ENCODE results near the gene FN3KRP. TPM values are rescaled to one million over a fixed set of nuclear protein-coding genes. Genes with fewer than 3 reads are reported as not detected.

Gene FN3KRP
- total and polyA plus RNA-seq, 2 of the 13 experiments (the other 11 are each of a cell fraction or from before 2014, with no cell fraction given) = 22.4 to 28.2 TPM

GRCh38 chr17:82775001-82775823, 58.7 kb downstream of the FN3KRP start (continued):
- TF ChIP-seq ZNF574 (CRISPR knock-in tag; IDR thresholded peaks at IDR 0.05) (peak; percentile 60), ZNF615 (CRISPR knock-in tag; IDR thresholded peaks at IDR 0.05; ENCODE audit: borderline replicate concordance) (no peak), ZNF687 (CRISPR knock-in tag; IDR thresholded peaks at IDR 0.05) (peak; percentile 66), KIAA2018 (CRISPR knock-in tag; IDR thresholded peaks at IDR 0.05; ENCODE audit: borderline replicate concordance) (no peak), PBX2 (CRISPR knock-in tag; IDR thresholded peaks at IDR 0.05) (no peak), EED (CRISPR knock-in tag; IDR thresholded peaks at IDR 0.05) (no peak), ZNF790 (CRISPR knock-in tag; IDR thresholded peaks at IDR 0.05; ENCODE audit: borderline replicate concordance) (no peak), FOXM1 (CRISPR knock-in tag; IDR thresholded peaks at IDR 0.05) (no peak), ZNF510 (CRISPR knock-in tag; IDR thresholded peaks at IDR 0.05; ENCODE audit: low read depth) (no peak), ELF4 (CRISPR knock-in tag; IDR thresholded peaks at IDR 0.05; ENCODE audit: borderline replicate concordance) (no peak), ZFX (CRISPR knock-in tag; IDR thresholded peaks at IDR 0.05; ENCODE audit: low read depth) (no peak)
